K562 (cell line): ENCODE data around the gene FTH1. TPM values are rescaled to one million over a fixed set of nuclear protein-coding genes. Genes with fewer than 3 reads are reported as not detected.

Source experiments
- ARID2 ChIP-seq: fragments of 450-650 bp; IDR thresholded peaks from 2 replicates; pipeline ENCODE4 v1.6.1; 2017; ENCODE audit warnings: antibody characterized with exemption, mild to moderate bottlenecking
- ATF6 ChIP-seq: sonication (generic); formaldehyde crosslinking; IDR thresholded peaks from 2 replicates; pipeline ENCODE4 v1.4.0; 2020; ENCODE audit warnings: mild to moderate bottlenecking, missing genetic modification reagents
- CBFB ChIP-seq: sonication (generic); formaldehyde crosslinking; IDR thresholded peaks from 2 replicates; pipeline ENCODE4 v1.4.0; 2020; ENCODE audit warnings: mild to moderate bottlenecking, missing genetic modification reagents
- CHAMP1 ChIP-seq: fragments of 450-650 bp; IDR thresholded peaks from 2 replicates; pipeline ENCODE4 v1.6.1; 2016; ENCODE audit warnings: mild to moderate bottlenecking
- ESRRB ChIP-seq: fragments of 250-450 bp; sonication (Bioruptor Pico); IDR thresholded peaks from 2 replicates; pipeline ENCODE4 v1.5.0; 2020; ENCODE audit warnings: mild to moderate bottlenecking, moderate library complexity, borderline replicate concordance
- FOXA1 ChIP-seq: fragments of 450-650 bp; IDR thresholded peaks from 2 replicates; pipeline ENCODE4 v1.6.1; 2016; ENCODE audit warnings: mild to moderate bottlenecking, borderline replicate concordance
- FOXP4 ChIP-seq: sonication (generic); formaldehyde crosslinking; IDR thresholded peaks from 2 replicates; pipeline ENCODE4 v1.8.0; 2022; ENCODE audit warnings: mild to moderate bottlenecking, missing genetic modification reagents, borderline replicate concordance
- GATAD2A ChIP-seq: fragments of 450-650 bp; IDR thresholded peaks from 2 replicates; pipeline ENCODE4 v1.6.1; 2017
- LCOR ChIP-seq: sonication (generic); formaldehyde crosslinking; IDR thresholded peaks from 2 replicates; pipeline ENCODE4 v1.8.0; 2022; ENCODE audit warnings: mild to moderate bottlenecking, missing genetic modification reagents
- MAFG ChIP-seq: fragments of 450-650 bp; conservative IDR thresholded peaks from 2 replicates; pipeline ENCODE4 v1.6.1; 2016; ENCODE audit warnings: missing genetic modification characterization, missing compliant biosample characterization
- MXI1 ChIP-seq: IDR thresholded peaks from 2 replicates; pipeline ENCODE4 v1.6.1; 2011; ENCODE audit warnings: low read depth, mild to moderate bottlenecking, improper control_type of control experiment, low read length
- PHTF2 ChIP-seq: fragments of 250-450 bp; sonication (Bioruptor Pico); IDR thresholded peaks from 2 replicates; pipeline ENCODE4 v1.5.0; 2021; ENCODE audit warnings: mild to moderate bottlenecking
- TEAD4 ChIP-seq, 2 experiments: sonication (generic) in 1 of 2; formaldehyde crosslinking in 1 of 2; IDR thresholded peaks; 2 replicates each; pipeline versions ENCODE4 v1.6.1 to v1.8.0; 2012 to 2022; ENCODE audit warnings: borderline replicate concordance in 1 of 2, inconsistent platforms in 1 of 2, low read length in 1 of 2, mild to moderate bottlenecking in 1 of 2, missing genetic modification reagents in 1 of 2
- THRAP3 ChIP-seq: fragments of 450-650 bp; IDR thresholded peaks from 2 replicates; pipeline ENCODE4 v1.6.1; 2016; ENCODE audit warnings: mild to moderate bottlenecking, inconsistent platforms, borderline replicate concordance
- XRCC3 ChIP-seq: fragments of 450-650 bp; IDR thresholded peaks from 2 replicates; pipeline ENCODE4 v1.6.1; 2017; ENCODE audit warnings: mild to moderate bottlenecking, moderate library complexity
- ZBED1 ChIP-seq: IDR thresholded peaks from 2 replicates; pipeline ENCODE4 v1.6.1; 2014
- ZC3H4 ChIP-seq: sonication (generic); formaldehyde crosslinking; IDR thresholded peaks from 2 replicates; pipeline ENCODE4 v1.9.0; 2021; ENCODE audit warnings: missing genetic modification reagents, borderline replicate concordance
- ZNF134 ChIP-seq: fragments of 250-450 bp; sonication (Bioruptor Pico); conservative IDR thresholded peaks from 2 replicates; pipeline ENCODE4 v1.4.0; 2020
- ZNF398 ChIP-seq: fragments of 250-450 bp; sonication (Bioruptor Pico); IDR thresholded peaks from 2 replicates; pipeline ENCODE4 v1.8.0; 2021; ENCODE audit warnings: moderate library complexity, mild to moderate bottlenecking, inconsistent platforms
- ZNF699 ChIP-seq: fragments of 250-450 bp; sonication (Bioruptor Pico); IDR thresholded peaks from 2 replicates; pipeline ENCODE4 v1.8.0; 2021; ENCODE audit warnings: mild to moderate bottlenecking, moderate library complexity; ENCODE audit not compliant: insufficient replicate concordance
- polyA plus RNA-seq, 8 experiments: library from polyadenylated mRNA; depleted of rRNA in 4 of 8; stranded (reverse) in 5 of 8; unstranded in 3 of 8; fragments of >200 nt; fragmentation: Nextera tagmentation in 2 of 8; fragmentation: Illumina TruSeq in 1 of 8; extraction: Ambion mirVana in 2 of 8; extraction: Trizol in 1 of 8; gene quantifications; 2 replicates each; pipeline versions ENCODE4 v1.2.1 to v1.2.3, GENCODE V29; 2011 to 2014; ENCODE audit warnings: inconsistent platforms in 1 of 8, missing spikeins in 1 of 8
- total RNA-seq, 7 experiments: library from RNA; depleted of rRNA in 6 of 7; stranded (reverse); fragments of >200 nt in 6 of 7; fragmentation: Illumina TruSeq in 2 of 7; extraction: Trizol in 2 of 7; gene quantifications; 2 replicates each; pipeline versions ENCODE4 v1.2.1 to v1.2.3, GENCODE V29; 2011 to 2021; ENCODE audit warnings: low replicate concordance in 1 of 7

Gene FTH1
- total and polyA plus RNA-seq, 9 of the 15 experiments (the other 6 are each of a cell fraction or from before 2014, with no cell fraction given) = 370 to 3,146 (median 802) TPM

- TF ChIP-seq ATF6 (CRISPR knock-in tag) = 0 out of 2 replicates have a peak, but pooled peaks have one; percentile 16
- no peak for TF ChIP-seq TEAD4 (IDR thresholded peaks at IDR 0.05; ENCODE audit: low read length)
- no peak for TF ChIP-seq TEAD4 (CRISPR knock-in tag; IDR thresholded peaks at IDR 0.05; ENCODE audit: borderline replicate concordance)
- TF ChIP-seq ZNF134 (CRISPR knock-in tag) = no peak
- TF ChIP-seq GATAD2A = peak; percentile 72; the same call in 1 of the 2 replicates
- no peak for TF ChIP-seq ZNF699 (CRISPR knock-in tag)
- TF ChIP-seq XRCC3 = no peak
- peak; percentile 69; the same call in 1 of the 2 replicates for TF ChIP-seq LCOR (CRISPR knock-in tag)
- TF ChIP-seq THRAP3 = no peak
- no peak for TF ChIP-seq CHAMP1
- no peak for TF ChIP-seq MAFG (tag)
- TF ChIP-seq ZC3H4 (CRISPR knock-in tag) = no peak
- TF ChIP-seq FOXP4 (CRISPR knock-in tag) = no peak
- no peak for TF ChIP-seq ZBED1
- TF ChIP-seq ZNF398 (CRISPR knock-in tag) = no peak
- TF ChIP-seq CBFB = no peak
- no peak for TF ChIP-seq ARID2
- no peak for TF ChIP-seq ESRRB (CRISPR knock-in tag)
- no peak for TF ChIP-seq MXI1
- no peak for TF ChIP-seq PHTF2 (CRISPR knock-in tag)
- no peak for TF ChIP-seq FOXA1
Measured at GRCh38 chr11:61949169-61950034, 18.0 kb downstream of the FTH1 start (continued).
